Fibroblast of peridontal ligament (primary cell): ENCODE results near the gene DIAPH2.
"Not testable (repeated sequence)": the region's sequence is repeated elsewhere in the genome, so short reads cannot be mapped to it uniquely, and the experiment has no call there.

Experiments
- DNase-seq: peaks from one replicate; pipeline ENCODE4 v3.0.0-alpha.2; 2010; ENCODE audit errors: extremely low read depth

The DIAPH2 gene

DNA sequence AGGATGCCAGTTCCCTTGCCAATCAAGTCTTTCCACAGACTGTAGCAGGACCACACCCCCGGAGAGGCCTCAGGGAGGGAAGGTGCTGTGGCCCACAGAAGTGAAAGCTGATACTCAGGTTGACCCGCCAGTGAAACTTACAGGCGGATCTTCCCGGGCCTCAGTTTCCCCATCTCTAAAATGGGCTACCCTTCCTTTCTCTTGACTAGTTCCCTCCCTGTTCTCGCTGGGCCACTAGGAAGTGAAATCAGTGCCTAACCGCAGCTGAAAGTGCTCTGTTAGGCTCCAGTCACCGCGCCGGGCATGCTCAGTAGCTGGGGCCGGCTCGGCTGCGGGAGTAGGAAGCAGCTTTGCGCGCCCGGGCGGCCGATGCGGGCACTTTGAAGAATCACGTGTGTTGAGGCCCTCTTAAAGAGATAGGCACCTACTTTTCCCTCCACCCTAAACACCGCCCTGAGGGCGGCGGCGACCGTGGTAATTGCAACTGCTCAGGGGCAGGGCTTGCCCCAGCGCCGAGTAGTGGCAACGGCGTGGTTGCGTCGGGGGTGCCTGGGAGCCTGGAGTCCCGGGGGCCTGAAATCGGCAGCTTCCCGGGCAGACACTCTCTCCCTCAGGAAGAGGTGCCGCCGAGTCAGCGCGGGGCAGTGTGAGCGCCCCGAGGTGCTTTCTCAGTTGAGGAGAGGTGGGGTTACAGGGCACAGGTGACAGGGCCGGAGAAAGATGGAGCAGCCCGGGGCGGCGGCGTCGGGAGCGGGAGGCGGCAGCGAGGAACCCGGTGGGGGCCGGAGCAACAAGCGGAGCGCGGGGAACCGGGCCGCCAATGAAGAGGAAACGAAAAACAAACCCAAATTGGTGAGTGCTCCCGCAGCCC, at the start of gene DIAPH2:
Gene DIAPH2, plus strand, starts transcription at position 504 of the 871 bp plus-strand sequence.
- DNase-seq = peak; percentile 72

DNA sequence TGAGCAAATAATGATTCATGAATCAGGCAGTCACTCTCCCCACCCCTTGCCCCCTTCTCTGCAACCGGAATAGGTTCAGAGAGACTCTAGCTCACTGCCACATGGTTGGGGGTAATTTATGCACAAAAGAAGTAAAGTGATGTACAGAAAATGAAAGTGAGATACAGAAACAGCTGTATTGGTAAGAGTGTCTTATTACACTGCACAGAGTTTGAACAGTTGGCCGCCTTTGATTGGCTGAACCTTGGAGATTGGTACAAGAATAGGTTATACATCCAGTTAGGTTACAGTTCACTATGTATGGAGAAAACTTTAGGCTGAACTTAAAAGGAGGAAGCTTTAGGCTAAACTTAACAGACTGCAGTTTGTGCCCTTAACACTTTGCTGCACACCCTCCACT, 34.6 kb upstream of the DIAPH2 start:
- DNase-seq = no peak

DNA sequence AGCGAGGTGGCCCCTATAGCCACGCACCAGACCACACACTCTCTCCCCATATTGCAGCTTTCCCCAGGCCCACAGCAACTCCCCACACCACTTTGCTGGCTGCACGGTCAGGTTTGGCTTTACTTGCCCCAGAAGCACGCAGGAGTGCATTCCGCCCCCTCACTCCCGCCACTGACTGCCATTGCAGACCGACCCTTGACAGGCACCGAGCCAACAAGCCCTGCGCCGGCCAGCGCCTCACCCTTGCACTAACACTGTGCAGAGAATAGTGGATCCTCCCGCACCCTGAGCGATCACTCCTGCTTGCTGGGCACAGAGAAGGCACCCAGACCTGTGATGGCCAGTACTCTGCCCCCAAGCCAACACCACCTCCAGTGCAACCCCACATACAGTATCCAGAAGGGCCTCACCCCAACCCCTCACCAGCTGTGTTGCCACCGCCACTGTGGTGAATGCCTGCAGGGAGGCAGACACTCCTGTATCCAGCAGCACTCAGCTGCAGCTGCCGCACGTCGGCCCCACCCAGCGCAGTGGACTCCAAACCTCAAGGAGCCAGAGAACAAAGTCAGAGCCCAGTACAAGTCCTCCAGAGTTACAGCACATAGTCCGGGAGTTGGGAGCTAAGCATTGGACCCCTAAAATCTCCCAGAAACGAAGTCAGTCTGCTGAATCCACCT, 28.6 kb upstream of the DIAPH2 start:
- DNase-seq = no peak

DNA sequence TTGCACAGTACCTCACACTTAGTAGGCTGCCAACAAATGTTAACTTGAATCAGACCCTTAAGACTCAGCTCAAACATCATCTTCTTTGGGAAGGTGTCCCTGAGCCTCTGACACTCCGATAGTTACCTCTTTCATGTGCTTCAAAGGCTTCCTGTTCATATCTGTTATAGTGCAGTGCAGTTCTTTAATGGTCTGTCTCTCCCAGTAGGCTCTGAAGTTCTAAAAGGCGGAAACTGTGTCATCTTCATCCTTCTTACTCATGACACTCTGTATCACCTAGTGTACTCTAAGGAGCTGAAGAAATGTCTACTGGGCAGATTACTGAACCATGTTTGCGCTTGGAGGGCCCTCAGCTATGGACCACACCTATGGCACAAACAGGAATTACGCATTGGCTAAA, 2.1 kb upstream of the DIAPH2 start:
- no peak for DNase-seq

DNA sequence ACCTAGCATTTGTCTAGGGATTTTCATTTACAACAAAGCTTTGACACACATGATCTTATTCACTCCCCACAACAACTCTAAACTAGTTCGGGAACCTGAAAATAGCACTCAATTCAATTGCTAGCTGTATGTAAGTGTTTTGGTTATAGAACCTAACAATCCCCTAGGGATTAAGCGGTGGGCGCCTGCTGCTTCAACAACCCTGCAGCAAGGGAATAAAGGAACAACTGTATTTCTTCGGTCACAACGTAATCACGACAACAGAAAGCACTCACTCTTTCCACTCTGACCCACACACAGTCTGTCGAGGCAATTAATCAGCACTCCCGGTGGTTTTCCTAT, 674 bp upstream of the DIAPH2 start:
- DNase-seq = peak; percentile 24

DNA sequence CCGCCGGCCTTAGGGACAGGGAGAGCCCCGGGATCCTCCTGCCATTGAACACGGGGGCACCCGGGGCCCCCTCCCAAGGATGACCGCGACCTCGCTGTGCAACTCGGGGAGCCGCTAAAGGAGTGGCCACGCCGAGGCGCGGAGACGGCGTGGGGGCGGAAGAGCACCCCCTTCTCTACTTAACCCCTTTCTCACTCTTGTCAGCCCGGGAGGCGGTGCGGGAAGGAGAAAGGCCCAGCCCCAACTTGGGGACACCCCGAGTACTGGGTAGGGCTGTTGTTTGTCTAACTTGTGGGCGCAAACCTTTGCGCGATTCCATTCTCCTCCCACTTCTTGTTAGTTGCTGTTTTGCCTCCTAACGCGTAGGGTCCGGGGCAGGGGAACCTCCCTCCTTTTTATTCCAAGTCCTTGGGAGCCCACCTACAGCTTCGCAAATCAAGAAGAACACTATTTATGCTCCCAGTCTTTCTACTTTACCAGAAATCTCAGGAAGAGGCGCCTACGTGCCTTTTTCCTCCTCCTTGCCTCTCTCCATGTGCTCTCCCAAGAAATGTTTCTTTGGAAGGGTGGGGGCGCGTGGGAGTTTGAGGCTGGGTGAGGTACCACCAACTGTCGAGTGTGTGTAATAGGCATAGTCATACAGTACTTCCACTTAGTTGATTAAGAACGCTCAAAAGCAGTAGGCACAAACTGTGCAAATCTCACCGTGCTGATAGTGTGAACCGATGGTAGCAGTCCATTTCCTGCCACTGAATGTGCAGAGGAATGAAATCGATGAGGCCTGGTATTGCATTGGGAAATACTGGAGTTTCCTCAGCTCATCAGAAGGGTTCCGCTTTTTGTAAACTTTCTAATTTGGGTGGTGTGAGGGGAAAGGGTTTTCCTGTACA, 813 bp downstream of the DIAPH2 start:
- DNase-seq = peak; percentile 53

DNA sequence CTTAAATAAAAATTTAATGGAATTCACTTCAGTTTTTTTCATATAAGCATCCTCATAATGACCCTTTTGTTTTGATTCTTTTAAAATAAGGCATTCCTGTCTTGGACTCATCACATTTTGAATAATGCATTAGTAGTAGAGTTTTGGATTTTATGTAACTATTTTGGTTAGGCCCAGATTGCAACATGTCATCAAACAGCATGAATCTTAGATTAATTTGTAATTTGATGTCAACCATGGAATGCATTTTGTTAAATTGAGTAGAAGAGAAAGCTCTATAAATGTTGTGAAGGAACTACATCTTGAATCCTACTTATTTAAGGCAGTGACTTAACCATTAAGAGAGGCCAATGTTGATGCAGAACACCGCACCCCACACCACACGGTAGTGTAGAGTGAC, 3.1 kb downstream of the DIAPH2 start:
- DNase-seq = no peak

DNA sequence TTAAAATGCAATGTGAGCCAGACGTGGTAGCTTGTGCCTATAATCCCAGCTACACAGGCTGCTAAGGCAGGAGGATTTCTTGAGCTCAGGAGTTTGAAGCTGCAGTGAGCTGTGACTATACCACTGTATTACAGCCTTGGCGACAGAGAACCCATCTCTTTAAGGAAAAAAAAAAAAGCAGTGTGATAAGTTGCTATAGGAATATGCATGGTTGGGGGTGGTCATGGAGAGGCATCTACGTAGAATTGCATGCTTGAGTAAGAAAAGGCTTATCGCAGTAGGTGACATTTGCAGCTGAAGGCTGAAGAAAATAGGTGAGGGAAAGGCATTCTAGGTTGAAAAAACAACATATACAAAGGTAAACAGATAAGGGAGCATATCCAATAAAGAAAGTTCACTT, 4.1 kb downstream of the DIAPH2 start:
- no peak for DNase-seq

DNA sequence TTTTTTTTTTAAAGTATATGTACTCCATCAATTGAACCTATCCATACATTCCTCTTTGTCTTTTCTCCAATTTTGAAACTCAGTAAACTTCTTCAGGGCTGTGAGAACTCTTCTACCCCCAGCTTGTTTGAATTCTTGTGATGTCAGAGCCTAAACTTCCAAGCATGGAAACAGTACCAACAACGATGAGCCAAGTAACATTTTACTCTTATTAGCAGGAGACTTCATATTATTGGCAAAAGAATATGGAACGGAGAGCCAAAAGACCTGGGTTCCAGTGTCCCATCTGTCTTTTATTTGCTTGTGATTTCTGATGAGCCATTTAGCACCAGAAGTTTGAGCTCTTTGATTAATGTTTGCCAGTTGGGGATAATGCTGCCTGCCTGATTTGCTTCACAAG, 5.3 kb downstream of the DIAPH2 start:
- DNase-seq = peak; percentile 33

DNA sequence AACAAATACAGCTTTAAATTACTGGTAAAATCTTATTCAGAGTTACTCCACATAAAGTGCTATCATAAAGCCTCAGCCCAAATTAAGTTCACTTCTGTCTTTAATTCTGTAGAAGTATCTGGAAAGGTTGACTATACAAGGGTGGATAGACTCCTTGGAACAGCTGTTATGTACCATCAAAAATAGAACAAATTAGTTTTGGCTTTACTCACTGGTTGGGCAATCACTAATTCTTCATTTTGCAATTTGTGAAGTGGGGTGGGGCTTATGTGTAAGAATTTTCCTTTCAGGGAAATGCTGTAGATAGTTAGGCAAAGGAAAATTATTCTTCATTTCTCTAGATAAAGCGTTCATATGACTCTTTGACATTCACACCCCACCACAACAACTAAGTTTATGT, 7.8 kb downstream of the DIAPH2 start:
- peak; percentile 35 for DNase-seq

DNA sequence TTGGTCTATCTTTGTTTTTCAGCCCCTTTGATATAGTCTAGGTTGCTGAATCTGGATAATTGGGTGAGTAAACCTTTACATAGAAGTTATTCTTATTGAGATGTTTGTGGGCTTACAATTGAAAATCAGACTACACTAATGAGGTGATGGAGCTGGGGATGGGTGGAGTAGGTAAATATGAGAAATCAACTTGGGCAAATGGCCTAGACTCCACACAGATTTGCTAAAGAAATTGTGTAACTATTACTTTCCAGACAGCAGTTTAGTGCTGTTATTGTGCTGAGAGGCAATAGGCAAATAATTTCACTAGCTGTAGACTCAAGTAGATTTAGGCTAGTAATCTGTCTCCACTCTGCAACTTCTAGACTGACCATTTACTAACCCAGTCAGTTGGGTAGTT, 8.2 kb downstream of the DIAPH2 start:
- peak; percentile 10 for DNase-seq

DNA sequence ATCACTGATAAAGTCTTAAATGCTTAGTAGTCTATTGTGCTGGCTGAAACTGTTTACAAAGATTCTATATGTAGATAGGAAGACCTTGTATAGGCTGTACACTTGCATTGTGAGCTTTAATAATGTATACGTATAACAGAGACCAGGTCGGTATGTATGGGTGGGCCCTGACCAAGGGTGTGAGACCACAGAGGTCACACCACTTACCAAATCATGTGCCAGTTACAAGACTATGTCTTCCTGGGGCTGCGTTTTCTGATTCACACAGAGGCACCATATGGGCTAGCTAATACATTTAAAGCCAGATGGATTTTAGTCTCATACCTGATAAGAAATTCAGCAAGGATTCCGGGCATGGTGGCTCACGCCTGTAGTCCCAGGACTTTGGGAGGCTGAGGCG, 8.8 kb downstream of the DIAPH2 start:
- no peak for DNase-seq

DNA sequence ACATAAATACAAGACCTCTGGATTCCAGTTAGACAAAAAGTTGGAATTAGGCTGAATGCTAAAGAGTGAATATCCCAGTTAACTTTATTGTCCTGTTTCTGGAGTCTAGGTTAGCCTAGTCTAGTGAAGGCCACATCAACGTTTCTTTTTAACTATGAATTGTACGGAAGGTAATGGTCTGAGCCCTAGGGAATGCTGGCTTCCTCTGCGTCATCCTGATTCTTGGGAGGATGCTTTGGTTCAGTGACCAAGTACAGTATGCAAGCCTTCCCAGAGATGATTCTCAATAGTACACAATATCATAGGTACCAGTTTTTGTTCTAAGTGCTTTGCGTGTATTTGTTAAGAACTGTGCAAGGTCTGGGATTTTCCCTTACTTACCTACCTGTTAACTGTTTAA, 11.8 kb downstream of the DIAPH2 start:
- no peak for DNase-seq

DNA sequence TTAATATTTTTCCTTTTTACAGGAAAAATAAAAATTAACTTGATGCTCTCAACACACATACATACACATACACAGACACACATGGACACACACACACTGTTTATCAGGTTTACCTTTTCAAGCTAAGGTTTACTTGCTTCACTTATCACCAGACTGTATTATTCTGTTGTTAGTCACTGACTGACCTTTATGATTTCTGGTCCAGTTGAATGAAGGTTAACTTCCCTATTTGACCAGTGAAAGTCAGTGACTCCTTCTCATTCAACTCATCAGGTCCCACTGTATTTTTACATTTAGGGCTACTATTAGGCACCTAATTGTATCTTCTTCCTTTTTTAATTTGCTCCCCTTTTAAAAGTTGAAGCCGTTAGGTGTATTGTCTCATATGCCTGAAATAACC, 16.0 kb downstream of the DIAPH2 start:
- DNase-seq = no peak

DNA sequence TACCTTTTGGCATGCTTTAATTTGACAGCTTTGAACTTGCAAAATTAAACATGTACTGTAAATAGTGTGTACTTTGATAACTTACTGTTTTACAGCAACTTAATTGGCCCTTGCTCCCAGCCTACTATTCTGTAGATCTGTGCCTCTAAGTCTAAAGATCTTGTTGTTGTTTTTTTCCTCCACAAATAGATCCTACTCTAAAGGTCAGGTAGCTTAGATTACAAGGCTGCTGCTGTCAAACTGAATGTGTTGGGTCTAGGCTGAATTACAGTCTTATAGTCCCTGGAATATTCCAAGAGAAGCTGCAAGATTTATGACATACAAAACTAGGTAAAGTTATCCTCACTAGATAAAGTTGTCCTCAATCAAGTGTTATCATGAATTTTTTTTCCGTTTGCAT, 18.7 kb downstream of the DIAPH2 start:
- no peak for DNase-seq

DNA sequence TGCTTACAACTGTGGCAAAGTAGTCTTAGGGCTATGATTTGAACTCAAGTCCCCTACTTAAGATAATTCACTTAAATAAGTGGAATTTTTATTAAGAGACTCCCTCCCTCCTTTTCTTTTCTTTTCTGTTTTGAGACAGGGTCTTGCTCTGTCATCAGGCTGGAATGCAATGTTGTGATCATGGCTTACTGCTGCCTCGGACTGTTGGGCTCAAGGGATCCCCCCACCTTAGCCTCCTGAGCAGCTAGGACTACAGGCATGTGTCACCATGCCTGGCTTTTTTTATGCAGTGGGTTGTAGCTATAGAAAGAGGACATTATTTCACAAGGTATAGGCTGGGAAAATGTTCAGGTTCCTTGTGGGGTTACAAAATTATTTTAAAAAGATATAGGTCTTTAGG, 19.2 kb downstream of the DIAPH2 start:
- DNase-seq = no peak

DNA sequence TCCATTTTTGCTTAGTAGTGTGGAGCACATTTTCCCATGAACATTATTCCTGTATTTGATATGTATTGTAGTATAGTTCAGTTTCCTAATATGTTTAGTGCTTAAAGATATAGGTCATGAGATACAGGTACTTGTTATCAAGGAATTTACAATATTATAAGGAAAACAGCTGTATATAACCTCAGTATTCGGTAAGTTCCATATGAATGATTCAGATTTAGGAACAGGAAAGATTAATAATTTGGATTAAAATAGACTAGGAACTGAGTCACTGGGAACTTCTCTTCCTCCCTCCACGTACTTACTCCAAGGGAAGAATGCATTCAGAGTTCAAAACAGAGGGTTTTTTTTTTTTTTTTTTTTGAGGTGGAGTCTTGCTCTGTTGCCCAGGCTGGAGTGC, 20.0 kb downstream of the DIAPH2 start:
- DNase-seq = no peak

DNA sequence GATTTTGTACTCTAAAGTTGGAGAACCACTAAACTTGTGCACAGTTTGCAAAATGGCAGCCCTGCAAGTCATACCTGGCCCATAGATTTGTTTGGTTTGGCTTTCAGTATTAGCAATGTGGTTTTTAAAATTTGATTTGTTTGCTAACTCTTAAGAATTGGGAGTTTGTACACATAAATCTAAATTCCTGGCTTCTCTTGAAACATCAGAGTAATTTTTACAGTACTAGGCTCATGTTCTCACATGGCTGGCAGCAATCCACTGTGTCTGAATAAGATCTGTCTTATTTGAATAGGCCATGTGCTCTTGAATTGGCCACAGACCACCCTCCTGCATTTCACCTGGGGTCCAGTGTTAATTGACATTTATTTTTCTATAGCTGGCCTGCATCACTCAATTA, 21.3 kb downstream of the DIAPH2 start:
- DNase-seq = no peak

DNA sequence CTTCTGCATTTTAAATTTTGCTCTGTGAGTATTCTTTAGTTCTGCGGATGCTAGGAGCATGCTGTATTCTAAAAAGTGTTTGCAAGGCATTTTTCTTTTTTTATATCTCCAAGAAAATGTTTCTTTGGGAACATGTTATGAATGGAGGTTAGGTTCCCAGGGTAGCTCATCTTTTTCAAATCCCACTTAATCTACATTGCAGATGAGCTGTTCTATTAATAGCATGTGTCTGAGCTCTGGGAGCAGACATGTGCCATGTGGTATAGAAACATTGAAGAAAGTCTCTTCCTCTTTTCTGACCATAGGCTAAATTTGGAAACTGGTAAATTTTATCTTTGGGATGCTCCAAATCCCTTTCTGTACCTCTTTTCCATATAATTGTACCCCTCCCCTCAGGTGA, 23.2 kb downstream of the DIAPH2 start:
- no peak for DNase-seq

DNA sequence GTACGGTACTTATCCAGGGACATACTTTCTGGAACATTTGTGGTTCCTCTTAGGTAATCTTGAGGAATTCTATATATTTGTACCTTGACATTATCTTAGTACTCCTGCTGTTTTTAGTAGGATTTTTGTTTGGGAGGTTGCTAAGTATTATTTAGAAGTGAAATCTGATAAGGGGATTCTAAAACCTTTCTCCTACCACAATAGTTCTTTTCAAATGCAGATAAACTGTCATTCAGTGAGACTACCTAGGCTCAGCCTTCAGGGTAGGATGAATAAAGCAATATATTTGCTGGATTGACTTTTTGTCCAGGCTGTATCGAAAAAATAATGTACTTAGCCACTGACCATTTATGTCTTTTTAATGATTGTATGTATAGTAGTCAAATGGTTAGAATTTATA, 25.4 kb downstream of the DIAPH2 start:
- DNase-seq = no peak

DNA sequence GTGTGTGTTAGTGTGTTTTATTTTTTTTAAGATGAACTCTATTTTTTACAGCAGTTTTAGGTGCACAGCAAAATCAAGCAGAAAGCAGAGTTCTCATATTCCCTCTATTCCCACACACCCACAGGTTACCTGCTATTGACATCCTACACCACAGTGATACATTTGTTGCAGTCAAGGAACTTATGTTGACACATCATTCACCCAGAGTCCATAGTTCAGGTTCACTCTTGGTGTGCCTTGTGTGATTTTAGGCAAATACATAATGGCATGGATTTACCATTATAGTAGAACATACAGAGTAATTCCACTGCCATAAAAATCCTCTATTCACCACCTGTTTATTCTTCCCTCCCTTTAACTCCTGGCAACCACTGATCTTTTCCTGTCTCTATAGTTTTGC, 28.7 kb downstream of the DIAPH2 start:
- no peak for DNase-seq

DNA sequence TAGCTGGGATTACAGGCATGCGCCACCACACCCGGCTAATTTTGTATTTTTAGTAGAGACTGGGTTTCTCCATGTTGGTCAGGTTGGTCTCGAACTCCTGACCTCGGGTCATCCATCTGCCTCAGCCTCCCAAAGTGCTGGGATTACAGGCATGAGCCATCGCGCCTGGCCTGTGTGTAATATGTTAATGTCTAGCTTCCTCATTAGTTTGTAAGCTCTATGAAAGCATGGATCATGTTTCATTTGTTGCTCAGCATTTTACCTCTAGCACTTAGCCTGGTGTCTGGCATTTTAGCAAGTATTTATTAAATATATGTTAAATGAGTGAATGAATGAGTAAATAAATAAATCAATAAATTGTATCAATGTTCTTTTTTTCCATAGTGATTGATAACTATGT, 29.8 kb downstream of the DIAPH2 start:
- not testable (repeated sequence) for DNase-seq

DNA sequence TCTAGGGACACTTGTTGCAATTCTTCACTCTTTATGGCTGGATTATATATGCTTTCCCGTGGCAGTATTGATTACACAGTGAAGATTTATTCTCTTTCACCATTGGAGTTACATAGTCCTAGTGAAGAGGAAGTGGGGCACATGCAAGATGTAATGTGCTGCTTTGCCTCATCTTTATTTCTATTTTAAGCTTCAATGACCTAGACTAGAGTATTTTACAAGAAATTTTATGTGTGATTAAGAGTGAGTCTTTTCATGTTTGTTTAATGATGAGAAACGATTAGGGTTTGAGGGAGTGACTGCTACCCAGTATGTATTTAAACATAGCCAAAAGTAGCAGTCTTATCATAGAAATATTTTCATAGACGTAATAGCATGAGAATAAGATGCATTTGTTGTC, 30.8 kb downstream of the DIAPH2 start:
- DNase-seq = no peak
